Endothelial cell of umbilical vein (primary cell): ENCODE measurements around the gene SRCAP. TPM values are rescaled to one million over a fixed set of nuclear protein-coding genes. Genes with fewer than 3 reads are reported as not detected.

Experiments used
- BruUV-seq: library from RNA; stranded (reverse); fragments of 400-500 nt; replicated peaks from 2 replicates; lab custom pipeline; 2021; lab: Mats Ljungman, UMichigan
- CTCF ChIA-PET: fragments of 300-600, 350-600 bp; sonication (Branson Sonifier 250); formaldehyde crosslinking; loops from one replicate; lab custom pipeline; 2021; ENCODE audit warnings: antibody characterized with exemption, inconsistent platforms; lab: Charles Lee
- POLR2A ChIA-PET: fragments of 300-600, 350-600 bp; sonication (Branson Sonifier 250); formaldehyde crosslinking; loops from one replicate; lab custom pipeline; 2021; ENCODE audit warnings: antibody characterized with exemption, inconsistent platforms; lab: Charles Lee
- DNase-seq: peaks from one replicate; pipeline ENCODE4 v3.0.0-alpha.2; 2011; ENCODE audit warnings: low read depth, low spot score
- FAIRE-seq: peaks from 2 replicates; lab custom pipeline; 2011; peaks lifted over from hg19 to GRCh38; lab: Jason Lieb, UNC
- H2AFZ ChIP-seq: 2 replicates; pipeline ENCODE4 v1.6.0; 2012; ENCODE audit warnings: low read depth, low read length, control low read depth, inconsistent platforms
- H3K27ac ChIP-seq: 2 replicates; pipeline ENCODE4 v1.5.1; 2011; ENCODE audit warnings: low read depth, mild to moderate bottlenecking, control low read depth, low read length, moderate library complexity; ENCODE audit not compliant: insufficient read depth
- H3K27me3 ChIP-seq, 2 experiments: 2 replicates each; pipeline versions ENCODE4 v1.6.0 to v1.6.1; 2011; ENCODE audit warnings: low read length in 2 of 2, mixed read lengths in 1 of 2; ENCODE audit not compliant: control insufficient read depth in 2 of 2, insufficient read depth in 2 of 2
- H3K36me3 ChIP-seq, 2 experiments: 2 replicates in 1 of 2; 3 replicates in 1 of 2; pipeline ENCODE4 v1.5.1; 2011; ENCODE audit warnings: low read length in 2 of 2, mild to moderate bottlenecking in 1 of 2, moderate library complexity in 1 of 2; ENCODE audit not compliant: control insufficient read depth in 2 of 2, insufficient read depth in 2 of 2; ENCODE audit errors: extremely low read depth in 1 of 2
- H3K4me1 ChIP-seq: 3 replicates; pipeline ENCODE4 v1.5.1; 2011; ENCODE audit warnings: mild to moderate bottlenecking, low read length; ENCODE audit not compliant: control insufficient read depth, insufficient read depth; ENCODE audit errors: extremely low read depth
- H3K4me2 ChIP-seq: 2 replicates; pipeline ENCODE4 v1.6.1; 2011; ENCODE audit warnings: low read length, control low read depth, mixed read lengths; ENCODE audit not compliant: insufficient read depth
- H3K4me3 ChIP-seq, 3 experiments: fragments of 200-600 bp in 1 of 3; sonication (generic), shearing (Covaris generic) in 1 of 3; replicated peaks in 1 of 3; 2 replicates each; pipeline ENCODE4 v1.5.1; 2011 to 2016; ENCODE audit warnings: control low read depth in 3 of 3, low read length in 3 of 3, mild to moderate bottlenecking in 2 of 3, inconsistent platforms in 1 of 3, low read depth in 1 of 3, moderate library complexity in 1 of 3; ENCODE audit not compliant: insufficient read depth in 1 of 3
- H3K79me2 ChIP-seq: 2 replicates; pipeline ENCODE4 v1.6.0; 2012; ENCODE audit warnings: low read length, inconsistent platforms; ENCODE audit not compliant: control insufficient read depth, insufficient read depth
- H3K9ac ChIP-seq: replicated peaks from 2 replicates; pipeline ENCODE3; 2011; ENCODE audit warnings: low read length, control low read depth; ENCODE audit not compliant: insufficient read depth; ENCODE audit errors: extremely low read depth
- H3K9me1 ChIP-seq: replicated peaks from 3 replicates; pipeline ENCODE4 v1.6.0; 2011; ENCODE audit warnings: mild to moderate bottlenecking, low read length; ENCODE audit not compliant: control insufficient read depth, insufficient read depth; ENCODE audit errors: extremely low read depth
- H3K9me3 ChIP-seq: replicated peaks from 2 replicates; pipeline ENCODE4 v1.5.1; 2012; ENCODE audit warnings: low read length, inconsistent platforms; ENCODE audit not compliant: control insufficient read depth, insufficient read depth
- H4K20me1 ChIP-seq: replicated peaks from 2 replicates; pipeline ENCODE3; 2011; ENCODE audit warnings: mild to moderate bottlenecking, low read length; ENCODE audit not compliant: control insufficient read depth, insufficient read depth; ENCODE audit errors: extremely low read depth
- CTCF ChIP-seq, 2 donors: IDR thresholded peaks; 1 replicate in 1 of 2; 2 replicates in 1 of 2; pipeline ENCODE4 v1.5.1; 2011; ENCODE audit warnings: low read length in 2 of 2, mild to moderate bottlenecking in 2 of 2, moderate library complexity in 2 of 2, control low read depth in 1 of 2, inconsistent platforms in 1 of 2, low read depth in 1 of 2; ENCODE audit not compliant: insufficient read depth in 1 of 2; ENCODE audit errors: extremely low read depth in 1 of 2
- EZH2 ChIP-seq: IDR thresholded peaks from 2 replicates; pipeline ENCODE4 v1.6.1; 2012; ENCODE audit warnings: borderline replicate concordance, low read depth, mild to moderate bottlenecking, moderate library complexity, low read length, inconsistent platforms; ENCODE audit not compliant: severe bottlenecking
- FOS ChIP-seq: IDR thresholded peaks from 2 replicates; pipeline ENCODE4 v1.6.1; 2011; ENCODE audit warnings: mild to moderate bottlenecking, low read length, moderate library complexity, borderline replicate concordance; ENCODE audit not compliant: insufficient read depth
- GATA2 ChIP-seq: IDR thresholded peaks from 2 replicates; pipeline ENCODE4 v1.7.0; 2011; ENCODE audit warnings: low read depth, mild to moderate bottlenecking, moderate library complexity, mixed read lengths, low read length; ENCODE audit not compliant: insufficient read length, insufficient read depth
- JUN ChIP-seq: IDR thresholded peaks from 2 replicates; pipeline ENCODE4 v1.6.1; 2011; ENCODE audit warnings: borderline replicate concordance, low read depth; ENCODE audit not compliant: insufficient read length, insufficient read depth
- MAX ChIP-seq: IDR thresholded peaks from 2 replicates; pipeline ENCODE4 v1.6.1; 2011; ENCODE audit not compliant: insufficient read depth, insufficient read length
- MYC ChIP-seq: IDR thresholded peaks from one replicate; pipeline ENCODE4 v1.6.1; 2011; ENCODE audit warnings: mild to moderate bottlenecking, low read depth, low read length
- POLR2A ChIP-seq: IDR thresholded peaks from 2 replicates; pipeline ENCODE4 v1.6.1; 2012; ENCODE audit warnings: low read depth, mild to moderate bottlenecking, control low read depth, low read length
- POLR2AphosphoS5 ChIP-seq: IDR thresholded peaks from 2 replicates; pipeline ENCODE4 v1.6.1; 2012; ENCODE audit warnings: low read depth, mild to moderate bottlenecking, control low read depth, low read length, moderate library complexity; ENCODE audit not compliant: insufficient read depth
- dilution Hi-C: fragments of 300-500 bp; cut with MboI; formaldehyde crosslinking; loops from one replicate; pipeline ENCODE4 v1.15.0; 2019; ENCODE audit warnings: low sequenced_read_pairs; ENCODE audit not compliant: extremely low pct_ligation_motif_present
- intact Hi-C: fragments of 100-400 bp; cut with micrococcal nuclease; formaldehyde crosslinking; loops from one replicate; pipeline ENCODE4 v1.10.0; 2022
- polyA plus RNA-seq, 4 experiments: library from polyadenylated mRNA; depleted of rRNA in 3 of 4; stranded (reverse) in 3 of 4; unstranded in 1 of 4; fragments of >200 nt; gene quantifications; 2 replicates each; pipeline versions ENCODE4 v1.2.1 to v1.2.3, GENCODE V29; 2011 to 2012; ENCODE audit warnings: missing spikeins in 1 of 4
- total RNA-seq: library from RNA; stranded (reverse); gene quantifications from 2 replicates; pipeline ENCODE4 v1.2.3, GENCODE V29; 2021

SRCAP gene
- total and polyA plus RNA-seq, 2 donors (not counting 3 experiments of a cell fraction or from before 2014, with no cell fraction given): 11.0 to 77.7 TPM

- dilution Hi-C loops: no loop called here
- H3K36me3 ChIP-seq: peaks cover 23 to 73% of the 10 kb centered on the region in 2 experiments
Measured at GRCh38 chr16:30665830-30666190, 33.2 kb upstream of the SRCAP start.

More at GRCh38 chr16:30665830-30666190, 33.2 kb upstream of the SRCAP start:
- Histone ChIP-seq H2AFZ (no peak overlapping the region), H3K9me3 (no peaks in the 10 kb centered on the region), H3K4me1 (peaks cover 7% of the 10 kb centered on the region), H3K27ac (no peak overlapping the region), H3K4me3 (no peak overlapping the region), H3K9me1 (no peaks in the 10 kb centered on the region), H3K4me2 (no peak overlapping the region), H3K9ac (no peak overlapping the region), H4K20me1 (no peaks in the 10 kb centered on the region), H3K27me3 (no peaks in the 10 kb centered on the region), H3K79me2 (peaks cover 32% of the 10 kb centered on the region)
- CTCF ChIA-PET: interaction anchor here (1.7 kb wide), 1 partner anchor 28 kb away, joined by 19 read pairs; no protein-coding TSS in a partner anchor
- FAIRE-seq (no peak), DNase-seq (peak; percentile 14)
- POLR2A ChIA-PET: interaction anchor here (0.6 kb wide), 1 partner anchor 48 kb away, joined by 3 read pairs; no protein-coding TSS in a partner anchor
- TF ChIP-seq MAX: no peak
- TF ChIP-seq GATA2: no peak
- no peak for TF ChIP-seq CTCF (IDR thresholded peaks at IDR 0.05; ENCODE audit: extremely low read depth in 1 of 2, insufficient read depth in 1 of 2, low read depth in 1 of 2, low read length in 2 of 2)
- TF ChIP-seq JUN: no peak
- no peak for TF ChIP-seq FOS
- TF ChIP-seq POLR2A: no peak
- no peak for TF ChIP-seq MYC
- no peak for TF ChIP-seq POLR2AphosphoS5
- no peak for TF ChIP-seq EZH2
- BruUV-seq: no TSS peak
- intact Hi-C loops: no loop called here
